GM23338 (cell line): ENCODE data around the gene METTL22. TPM values are rescaled to one million over a fixed set of nuclear protein-coding genes. Genes with fewer than 3 reads are reported as not detected.

Experiments used
- ATAC-seq: fragments of 200-7000 bp; cut with Tn5 transposase; 3 replicates; pipeline ENCODE4 v1.9.1; 2020
- DNase-seq: peaks from one replicate; pipeline ENCODE4 v3.0.0-alpha.2; 2015; ENCODE audit warnings: low spot score
- H2AFZ ChIP-seq: fragments of 200-600 bp; sonication (generic); 2 replicates; pipeline ENCODE4 v1.8.0; 2016; ENCODE audit warnings: antibody characterized with exemption, mild to moderate bottlenecking, moderate library complexity
- H3F3A ChIP-seq: fragments of 200-600 bp; sonication (generic); replicated peaks from 2 replicates; pipeline ENCODE4 v1.8.0; 2017; ENCODE audit warnings: antibody characterized with exemption, mixed run types, low read depth
- H3K27ac ChIP-seq: fragments of 200-600 bp; sonication (generic); 2 replicates; pipeline ENCODE4 v1.6.1; 2016; ENCODE audit warnings: low read depth
- H3K27me3 ChIP-seq: fragments of 200-600 bp; sonication (generic); 2 replicates; pipeline ENCODE4 v1.8.0; 2016; ENCODE audit warnings: mild to moderate bottlenecking, mixed run types, moderate library complexity; ENCODE audit not compliant: insufficient read depth
- H3K36me3 ChIP-seq: fragments of 200-600 bp; sonication (generic); 2 replicates; pipeline ENCODE4 v1.8.0; 2016; ENCODE audit warnings: mild to moderate bottlenecking; ENCODE audit not compliant: insufficient read depth
- H3K4me1 ChIP-seq: fragments of 200-600 bp; sonication (generic); 2 replicates; pipeline ENCODE4 v1.8.0; 2016; ENCODE audit warnings: mild to moderate bottlenecking, moderate library complexity; ENCODE audit not compliant: insufficient read depth
- H3K4me2 ChIP-seq: fragments of 200-600 bp; sonication (generic); 2 replicates; pipeline ENCODE4 v1.7.1; 2017; ENCODE audit warnings: mixed run types
- H3K4me3 ChIP-seq: fragments of 200-600 bp; sonication (generic); 2 replicates; pipeline ENCODE4 v1.6.1; 2016; ENCODE audit warnings: mixed run types
- H3K79me2 ChIP-seq: fragments of 200-600 bp; sonication (generic); replicated peaks from 2 replicates; pipeline ENCODE4 v1.8.0; 2017; ENCODE audit warnings: mild to moderate bottlenecking; ENCODE audit not compliant: insufficient read depth
- H3K9me2 ChIP-seq: fragments of 200-600 bp; sonication (generic); 2 replicates; pipeline ENCODE4 v1.8.0; 2017; ENCODE audit not compliant: insufficient read depth
- H4K20me1 ChIP-seq: fragments of 200-600 bp; sonication (generic); replicated peaks from 2 replicates; pipeline ENCODE4 v1.8.0; 2017; ENCODE audit warnings: mild to moderate bottlenecking; ENCODE audit not compliant: insufficient read depth
- H3K27ac Mint-ChIP-seq: 2 replicates; pipeline ENCODE4 v1.8.0; 2020; ENCODE audit warnings: inconsistent platforms, mild to moderate bottlenecking, moderate library complexity, mixed read lengths
- H3K27me3 Mint-ChIP-seq: 3 replicates; pipeline ENCODE4 v1.8.0; 2022; ENCODE audit warnings: low read depth, mild to moderate bottlenecking, moderate library complexity, mixed read lengths, inconsistent platforms; ENCODE audit not compliant: insufficient read depth, poor library complexity
- H3K36me3 Mint-ChIP-seq: 3 replicates; pipeline ENCODE4 v1.8.0; 2021; ENCODE audit warnings: low read depth, mild to moderate bottlenecking, inconsistent platforms, moderate library complexity, mixed read lengths
- H3K4me1 Mint-ChIP-seq: 3 replicates; pipeline ENCODE4 v1.8.0; 2020; ENCODE audit warnings: mild to moderate bottlenecking, inconsistent platforms, mixed read lengths
- H3K4me3 Mint-ChIP-seq: 3 replicates; pipeline ENCODE4 v1.8.0; 2021; ENCODE audit warnings: moderate library complexity, mild to moderate bottlenecking, inconsistent platforms, mixed read lengths
- H3K9me3 Mint-ChIP-seq: 3 replicates; pipeline ENCODE4 v1.8.0; 2020; ENCODE audit warnings: moderate library complexity, mild to moderate bottlenecking, inconsistent platforms, mixed read lengths
- CREB1 ChIP-seq: fragments of 250-450 bp; sonication (Bioruptor Pico); IDR thresholded peaks from 2 replicates; pipeline ENCODE4 v1.5.0; 2020; ENCODE audit warnings: low read depth, mild to moderate bottlenecking, moderate library complexity
- ETS1 ChIP-seq: IDR thresholded peaks from 2 replicates; pipeline ENCODE4 v1.6.1; 2016; ENCODE audit warnings: antibody characterized with exemption
- EZH2 ChIP-seq: fragments of 200-600 bp; sonication (generic); IDR thresholded peaks from one replicate; pipeline ENCODE4 v1.8.0; 2017; ENCODE audit warnings: antibody characterized with exemption, mild to moderate bottlenecking, low read depth; ENCODE audit not compliant: unreplicated experiment
- EZH2phosphoT487 ChIP-seq: fragments of 200-600 bp; sonication (generic); IDR thresholded peaks from one replicate; pipeline ENCODE4 v1.8.1; 2018; ENCODE audit warnings: antibody characterized with exemption; ENCODE audit not compliant: unreplicated experiment
- JUNB ChIP-seq: IDR thresholded peaks from one replicate; pipeline ENCODE4 v1.6.1; 2016; ENCODE audit warnings: antibody characterized with exemption; ENCODE audit not compliant: unreplicated experiment
- NANOG ChIP-seq: IDR thresholded peaks from 2 replicates; pipeline ENCODE4 v1.6.1; 2016; ENCODE audit warnings: antibody characterized with exemption, borderline replicate concordance
- REST ChIP-seq: IDR thresholded peaks from one replicate; pipeline ENCODE4 v1.6.1; 2018; ENCODE audit warnings: antibody characterized with exemption; ENCODE audit not compliant: unreplicated experiment
- ZNF114 ChIP-seq: fragments of 250-450 bp; sonication (Bioruptor Pico); IDR thresholded peaks from 2 replicates; pipeline ENCODE4 v1.5.0; 2020; ENCODE audit warnings: mild to moderate bottlenecking, moderate library complexity
- ZNF331 ChIP-seq: fragments of 250-450 bp; sonication (Bioruptor Pico); IDR thresholded peaks from 2 replicates; pipeline ENCODE4 v1.5.0; 2020; ENCODE audit warnings: low read depth, mild to moderate bottlenecking, moderate library complexity
- ZNF462 ChIP-seq: fragments of 250-450 bp; sonication (Bioruptor Pico); IDR thresholded peaks from 2 replicates; pipeline ENCODE4 v1.5.0; 2020; ENCODE audit warnings: mild to moderate bottlenecking, moderate library complexity
- polyA plus RNA-seq: library from polyadenylated mRNA; unstranded; fragments of >200 nt; fragmentation: Nextera tagmentation; extraction: Ambion mirVana; gene quantifications from 2 replicates; pipeline ENCODE4 v1.2.1, GENCODE V29; 2016
- total RNA-seq: library from RNA; depleted of rRNA; stranded (reverse); fragments of >200 nt; shearing (Covaris generic); gene quantifications from 2 replicates; pipeline ENCODE4 v1.2.3, GENCODE V29; 2014

Gene METTL22
- total and polyA plus RNA-seq, 2 experiments from 2014 or later, result 51.4 to 51.8 TPM

GRCh38 chr16:8682551-8683259, 61.2 kb downstream of the METTL22 start (continued):
- TF ChIP-seq ETS1 (no peak), ZNF462 (CRISPR knock-in tag) (no peak), CREB1 (CRISPR knock-in tag) (no peak), NANOG (no peak), EZH2 (no peak)

GRCh38 chr16:8683640-8684039, 62.1 kb downstream of the METTL22 start:
- Mint-ChIP-seq H3K27ac (no peak overlapping the region), H3K4me3 (no peak overlapping the region), H3K27me3 (no peaks in the 10 kb centered on the region), H3K9me3 (no peaks in the 10 kb centered on the region), H3K4me1 (peaks cover 21% of the 10 kb centered on the region), H3K36me3 (peaks cover 3% of the 10 kb centered on the region; the same call in 1 of the 3 replicates)
- no peaks in the 10 kb centered on the region for H3K79me2 ChIP-seq
- DNase-seq (no peak), ATAC-seq (no peak)
- H3F3A ChIP-seq, result no peaks in the 10 kb centered on the region
- no peaks in the 10 kb centered on the region for H4K20me1 ChIP-seq
- no peaks in the 10 kb centered on the region for H3K27me3 ChIP-seq
- H3K9me2 ChIP-seq, result no peaks in the 10 kb centered on the region
- 0 out of 2 replicates have a peak, but pooled peaks cover 12% of the 10 kb centered on the region for H3K4me1 ChIP-seq
- H2AFZ ChIP-seq, result no peak overlapping the region
- no peaks in the 10 kb centered on the region for H3K36me3 ChIP-seq
- no peak overlapping the region for H3K4me3 ChIP-seq
- H3K4me2 ChIP-seq, result no peak overlapping the region
- H3K27ac ChIP-seq, result no peak overlapping the region
- TF ChIP-seq ZNF331 (CRISPR knock-in tag), result no peak
- TF ChIP-seq REST, result no peak
- no peak for TF ChIP-seq NANOG
- TF ChIP-seq EZH2, result no peak
- TF ChIP-seq ZNF114 (CRISPR knock-in tag), result no peak
- TF ChIP-seq ETS1, result no peak
- TF ChIP-seq JUNB, result no peak
- no peak for TF ChIP-seq CREB1 (CRISPR knock-in tag)
- no peak for TF ChIP-seq EZH2phosphoT487
